Rectal smooth muscle tissue (tissue), 1 donor: ENCODE results near the gene ANKRD2.
A peak's percentile ranks its signal among the peaks of the same experiment; 100 is the strongest.

Source experiments
- H3K27ac ChIP-seq: one replicate; pipeline ENCODE4 v1.7.0; 2013; ENCODE audit warnings: low read depth, low read length, inconsistent platforms
- H3K27me3 ChIP-seq: one replicate; pipeline ENCODE4 v1.7.0; 2013; ENCODE audit warnings: low read length; ENCODE audit not compliant: control insufficient read depth, insufficient read depth
- H3K36me3 ChIP-seq: one replicate; pipeline ENCODE4 v1.7.0; 2013; ENCODE audit warnings: low read length; ENCODE audit not compliant: control insufficient read depth, insufficient read depth
- H3K4me1 ChIP-seq: one replicate; pipeline ENCODE4 v1.7.0; 2013; ENCODE audit warnings: low read length; ENCODE audit not compliant: control insufficient read depth, insufficient read depth
- H3K4me3 ChIP-seq: one replicate; pipeline ENCODE4 v1.7.0; 2013; ENCODE audit warnings: low read length
- H3K9ac ChIP-seq: one replicate; pipeline ENCODE4 v1.7.0; 2013; ENCODE audit warnings: low read length

ANKRD2 gene

GRCh38 chr10:97582169-97582568 lies 9.6 kb downstream of the ANKRD2 start:
- Histone ChIP-seq H3K4me3 (no peak overlapping the region), H3K36me3 (no peaks in the 10 kb centered on the region), H3K9ac (no peak overlapping the region), H3K27me3 (no peaks in the 10 kb centered on the region), H3K4me1 (no peaks in the 10 kb centered on the region), H3K27ac (no peak overlapping the region)

DNA sequence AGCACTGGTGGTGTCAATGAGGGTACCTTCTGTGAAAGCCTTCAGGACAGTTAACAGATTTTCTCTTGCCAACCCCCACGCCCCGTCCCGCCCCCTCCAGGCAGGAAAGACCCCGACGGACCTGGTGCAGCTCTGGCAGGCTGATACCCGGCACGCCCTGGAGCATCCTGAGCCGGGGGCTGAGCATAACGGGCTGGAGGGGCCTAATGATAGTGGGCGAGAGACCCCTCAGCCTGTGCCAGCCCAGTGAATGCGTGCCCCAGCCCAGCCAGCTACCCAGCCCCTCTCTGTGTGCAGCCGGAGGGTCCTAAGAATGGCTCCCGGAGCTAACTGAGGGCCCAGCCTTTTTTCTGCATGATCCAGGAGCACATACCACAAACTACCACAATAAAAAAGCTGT lies 10.9 kb downstream of the ANKRD2 start:
- no peak overlapping the region for H3K27ac ChIP-seq

DNA sequence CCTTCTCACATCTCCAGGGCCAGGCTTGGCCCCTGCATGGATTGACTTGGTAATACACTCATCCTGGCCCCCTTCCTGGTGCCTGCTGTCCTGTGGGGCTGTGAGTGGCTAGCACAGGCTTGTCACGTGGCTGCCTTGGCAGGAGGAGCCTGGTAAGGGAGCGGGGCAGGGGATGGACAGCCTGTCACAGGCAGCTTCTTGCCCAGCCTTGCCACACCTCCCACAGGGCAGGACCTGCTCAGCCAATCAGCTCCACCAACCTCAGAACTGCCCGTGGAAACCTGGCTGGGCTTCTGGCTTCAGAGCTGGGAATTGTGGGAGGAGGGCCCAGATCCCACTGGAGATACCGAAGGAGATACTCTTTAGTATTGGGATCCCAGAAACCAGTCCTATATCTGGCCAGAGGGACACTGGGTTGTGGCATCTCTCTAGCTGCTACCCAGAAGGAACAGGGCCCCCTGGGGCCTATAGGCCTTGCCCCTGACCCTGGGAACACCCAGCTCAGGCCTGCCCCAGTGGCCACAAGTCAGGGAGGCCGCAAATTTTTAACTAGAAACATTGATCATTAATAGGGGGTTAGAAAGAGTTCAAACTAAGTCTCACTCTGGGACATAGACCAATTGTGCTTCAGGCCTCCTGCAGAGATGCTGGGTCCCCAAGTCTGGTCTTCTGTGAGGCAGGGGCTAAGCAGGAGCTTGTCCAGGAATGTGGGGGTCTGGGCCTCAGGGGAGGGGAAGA lies 11.7 kb downstream of the ANKRD2 start, which contains the start of gene HOGA1:
HOGA1 (plus strand) TSS at position 330 of the 738 bp plus-strand sequence; CDS start at position 645, 315 bp downstream.
- Histone ChIP-seq H3K27ac (no peak within 1 kb of the TSS), H3K9ac (no peak within 1 kb of the TSS), H3K4me1 (no peaks in the 10 kb centered on the region), H3K27me3 (no peaks in the 10 kb centered on the region), H3K4me3 (no peak within 1 kb of the TSS), H3K36me3 (no peaks in the 10 kb centered on the region)

More for the DNA sequence above, 10.9 kb downstream of the ANKRD2 start:
- no peaks in the 10 kb centered on the region for H3K4me1 ChIP-seq
- no peak overlapping the region for H3K4me3 ChIP-seq
- H3K9ac ChIP-seq: no peak overlapping the region
- H3K36me3 ChIP-seq: no peaks in the 10 kb centered on the region
- no peaks in the 10 kb centered on the region for H3K27me3 ChIP-seq

GRCh38 chr10:97584798-97585438 lies 12.3 kb downstream of the ANKRD2 start:
- Histone ChIP-seq H3K4me3 (no peak overlapping the region), H3K4me1 (no peaks in the 10 kb centered on the region), H3K36me3 (no peaks in the 10 kb centered on the region), H3K27ac (no peak overlapping the region), H3K9ac (no peak overlapping the region), H3K27me3 (no peaks in the 10 kb centered on the region)

DNA sequence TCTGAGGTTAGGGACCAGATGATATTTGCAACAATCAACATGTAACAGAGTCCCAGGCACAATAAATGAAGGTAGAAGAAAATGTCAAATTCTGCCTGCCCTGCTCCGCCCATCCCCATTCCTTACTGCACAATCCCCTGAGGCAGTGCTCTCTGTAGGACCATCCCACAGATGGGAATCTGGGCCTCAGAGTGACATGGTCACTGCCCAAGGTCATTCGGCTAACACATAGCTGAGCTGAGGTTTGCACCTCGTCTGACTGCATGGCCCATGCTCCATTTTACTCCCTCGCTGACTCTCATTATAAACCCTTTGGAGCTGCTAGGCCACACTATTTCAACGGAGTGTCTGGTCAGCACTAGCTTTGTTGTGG lies 12.8 kb downstream of the ANKRD2 start:
- Histone ChIP-seq H3K27me3 (no peaks in the 10 kb centered on the region), H3K4me3 (no peak overlapping the region), H3K4me1 (no peaks in the 10 kb centered on the region), H3K9ac (no peak overlapping the region), H3K27ac (no peak overlapping the region), H3K36me3 (no peaks in the 10 kb centered on the region)

DNA sequence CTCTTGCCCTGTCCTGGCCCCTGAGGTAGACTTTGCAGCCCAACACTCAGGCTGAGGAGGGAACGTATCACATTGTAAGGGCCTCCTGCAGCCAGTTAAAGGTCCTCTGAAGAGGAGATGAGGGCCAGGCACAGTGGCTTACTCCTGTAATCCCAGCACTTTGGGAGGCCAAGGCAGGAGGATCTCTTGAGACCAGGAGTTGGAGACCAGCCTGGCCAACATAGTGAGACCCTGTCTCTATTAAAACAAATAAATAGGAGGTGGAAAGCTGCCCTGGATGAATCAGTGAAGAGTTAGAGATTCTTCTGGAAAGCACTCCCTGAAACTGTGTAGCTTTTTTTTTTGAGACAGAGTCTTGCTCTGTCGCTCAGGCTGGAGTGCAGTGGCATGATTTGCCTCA lies 14.6 kb downstream of the ANKRD2 start:
- H3K4me1 ChIP-seq: no peaks in the 10 kb centered on the region
- no peaks in the 10 kb centered on the region for H3K27me3 ChIP-seq
- H3K9ac ChIP-seq: no peak overlapping the region
- no peak overlapping the region for H3K27ac ChIP-seq
- no peak overlapping the region for H3K4me3 ChIP-seq
- no peaks in the 10 kb centered on the region for H3K36me3 ChIP-seq

DNA sequence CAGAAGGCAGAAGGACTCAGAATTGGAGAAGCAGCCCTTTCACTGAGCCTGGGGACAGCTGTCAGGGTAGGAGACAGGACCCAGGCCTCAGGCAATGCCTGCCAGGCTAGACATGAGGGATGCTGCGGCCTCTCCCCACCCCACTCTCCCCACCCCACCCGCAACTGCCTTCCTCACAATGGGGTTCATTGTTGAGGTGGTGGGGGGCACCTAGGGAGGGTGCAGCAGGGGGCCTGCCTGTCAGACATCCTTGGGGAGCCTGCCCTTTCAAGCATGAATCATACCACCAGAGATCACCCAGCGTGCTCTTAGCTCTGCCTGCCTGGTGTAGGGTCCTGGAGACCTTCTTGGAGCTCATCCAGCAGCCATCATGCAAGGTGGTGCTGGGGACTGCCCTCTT lies 16.9 kb downstream of the ANKRD2 start, which contains the start of gene C10orf62:
C10orf62 (plus strand) TSS at position 243 of the 400 bp plus-strand sequence. CDS start 177 bp downstream, outside the sequence.
- no peak within 1 kb of the TSS for H3K4me3 ChIP-seq
- H3K9ac ChIP-seq: no peak within 1 kb of the TSS
- no peak within 1 kb of the TSS for H3K27ac ChIP-seq

DNA sequence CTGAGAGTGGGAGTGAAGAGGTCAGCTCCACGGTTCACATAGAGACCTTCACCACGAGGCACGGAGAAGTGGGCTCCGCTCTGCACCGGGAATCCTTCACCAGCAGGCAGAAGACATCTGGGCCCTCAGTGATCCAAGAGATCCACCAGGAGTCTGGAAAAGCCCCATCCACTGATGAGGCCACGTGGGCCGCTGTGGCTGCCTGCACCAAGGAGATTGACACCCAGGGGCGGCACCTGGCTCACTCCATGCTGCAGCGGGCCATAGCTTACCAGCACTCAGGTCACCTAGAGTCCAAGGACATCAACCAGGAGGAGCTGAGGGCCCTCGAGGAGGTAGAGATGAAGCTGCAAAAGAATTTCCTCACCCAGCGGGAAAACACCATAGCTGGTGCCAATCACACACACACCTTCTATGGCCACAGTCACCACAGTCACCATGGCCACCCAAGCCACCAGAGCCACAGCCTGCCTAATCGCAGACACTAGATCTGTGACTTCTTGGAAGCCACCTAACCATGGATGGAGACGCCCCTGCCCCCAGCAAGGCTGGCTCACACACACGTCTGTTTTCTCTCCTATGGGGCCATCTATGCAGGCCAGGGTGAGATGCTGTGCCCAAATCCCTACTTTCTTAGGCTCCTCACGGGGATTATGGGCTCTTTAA lies 17.6 kb downstream of the ANKRD2 start:
- Histone ChIP-seq H3K9ac (no peak overlapping the region), H3K27me3 (no peaks in the 10 kb centered on the region), H3K27ac (no peak overlapping the region)

More for the DNA sequence above, 16.9 kb downstream of the ANKRD2 start, which contains the start of gene C10orf62:
- no peaks in the 10 kb centered on the region for H3K4me1 ChIP-seq
- no peaks in the 10 kb centered on the region for H3K27me3 ChIP-seq
- no peaks in the 10 kb centered on the region for H3K36me3 ChIP-seq

DNA sequence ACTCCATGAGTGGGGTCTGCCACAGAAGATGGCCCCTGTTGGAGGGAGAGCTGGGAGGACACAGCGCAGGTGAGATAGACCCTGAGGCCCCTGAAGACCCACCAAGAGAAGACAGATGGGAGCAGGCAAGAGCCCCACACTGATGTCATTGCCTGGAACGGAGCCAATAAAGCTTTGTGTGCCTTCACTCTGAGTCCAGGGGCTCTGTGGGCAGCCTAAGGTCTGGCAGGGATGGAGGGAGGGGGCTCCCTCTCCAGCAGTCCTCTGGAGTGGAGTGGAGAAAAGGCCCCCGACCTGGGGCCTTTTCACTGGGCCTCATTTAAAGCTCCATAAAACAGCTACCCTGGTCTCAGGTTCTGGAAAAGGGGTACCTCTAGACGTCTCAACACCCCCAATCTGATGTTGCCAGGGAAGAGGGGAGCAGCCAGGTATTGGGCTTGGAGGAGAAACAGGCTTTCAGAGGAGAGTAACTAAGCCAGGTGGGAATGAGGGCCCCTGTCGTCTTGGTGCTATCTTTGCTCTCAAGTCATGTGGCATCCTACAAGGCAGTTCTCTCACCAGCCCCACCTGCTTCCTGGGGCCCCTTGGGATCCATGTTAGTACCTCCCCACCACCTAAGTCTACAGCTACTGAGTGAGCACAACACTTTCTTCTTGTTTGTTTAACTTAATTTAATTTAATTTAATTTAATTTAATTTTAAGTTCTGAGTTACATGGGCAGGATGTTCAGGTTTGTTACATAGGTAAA lies 18.3 kb downstream of the ANKRD2 start:
- no peaks in the 10 kb centered on the region for H3K27me3 ChIP-seq
- no peak overlapping the region for H3K27ac ChIP-seq
- no peak overlapping the region for H3K4me3 ChIP-seq
- no peaks in the 10 kb centered on the region for H3K36me3 ChIP-seq
- H3K4me1 ChIP-seq: peaks cover under 1% of the 10 kb centered on the region
- no peak overlapping the region for H3K9ac ChIP-seq

More for the DNA sequence above, 17.6 kb downstream of the ANKRD2 start:
- Histone ChIP-seq H3K36me3 (no peaks in the 10 kb centered on the region), H3K4me1 (no peaks in the 10 kb centered on the region), H3K4me3 (no peak overlapping the region)

DNA sequence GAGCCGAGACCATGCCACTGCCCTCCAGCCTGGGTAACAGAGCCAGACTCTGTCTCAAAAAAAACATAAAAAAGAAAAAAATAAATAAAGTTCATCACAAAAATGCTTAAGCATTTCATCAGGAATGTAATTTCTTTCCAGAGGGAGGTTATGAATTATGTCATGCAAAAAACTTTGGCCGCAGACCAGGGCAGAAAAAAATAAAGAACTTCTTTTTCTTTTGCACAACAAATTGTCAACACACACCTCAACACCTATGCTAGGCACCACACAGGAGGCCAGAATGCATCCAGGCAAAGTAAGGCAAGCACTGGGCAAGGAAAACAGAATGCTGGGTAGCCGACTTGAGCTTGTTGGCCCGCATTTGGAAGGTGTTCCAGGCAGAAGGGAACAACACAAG lies 20.8 kb downstream of the ANKRD2 start:
- H3K9ac ChIP-seq: no peak overlapping the region
- H3K27ac ChIP-seq: no peak overlapping the region
- no peak overlapping the region for H3K4me3 ChIP-seq
- no peaks in the 10 kb centered on the region for H3K36me3 ChIP-seq
- H3K27me3 ChIP-seq: no peaks in the 10 kb centered on the region
- H3K4me1 ChIP-seq: peaks cover 11% of the 10 kb centered on the region

GRCh38 chr10:97596101-97597082 lies 23.8 kb downstream of the ANKRD2 start:
- Histone ChIP-seq H3K27ac (peak overlapping the region; percentile 45), H3K4me3 (no peak overlapping the region), H3K27me3 (no peaks in the 10 kb centered on the region), H3K36me3 (no peaks in the 10 kb centered on the region), H3K9ac (no peak overlapping the region), H3K4me1 (peaks cover 11% of the 10 kb centered on the region)
